Measurements from ENCODE around the gene STUM. TPM values are rescaled to one million over a fixed set of nuclear protein-coding genes. Genes with fewer than 3 reads are reported as not detected.

STUM gene
- total RNA-seq, 5 donors from 2014 or later (not counting 1 experiment from before 2014, with no cell fraction given), result 0.10 TPM; not detected in 4

DNA sequence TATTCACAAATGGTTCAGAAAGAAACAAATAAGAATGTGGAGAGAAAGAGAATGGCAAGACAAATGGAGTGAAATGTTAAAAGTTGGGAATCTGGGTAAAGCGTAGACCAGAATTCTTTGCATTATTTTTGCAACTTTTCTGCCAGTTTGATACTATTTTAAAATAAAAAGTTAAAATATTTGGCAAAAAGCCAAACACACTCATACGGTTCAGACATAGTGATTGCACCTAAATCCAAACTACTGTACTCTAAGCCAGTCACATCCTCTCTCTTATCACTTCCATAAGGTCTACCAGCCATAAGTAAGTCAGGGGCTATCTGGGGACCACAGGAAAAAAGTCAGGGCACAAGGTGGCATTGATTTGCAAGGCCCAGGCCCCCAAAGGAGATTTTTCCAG lies 14.4 kb downstream of the STUM start:
- H3K36me3 ChIP-seq (ENCODE audit: control insufficient read depth in 2 of 2, extremely low read depth in 1 of 2, insufficient read depth in 1 of 2, low read length in 1 of 2), result no peaks in the 10 kb centered on the region
- WGBS (ENCODE audit: insufficient coverage), result no CpG with 5 or more reads among the region's 2 CpGs
- no peak overlapping the region for H3K4me3 Mint-ChIP-seq
- H3K4me1 Mint-ChIP-seq, result no peaks in the 10 kb centered on the region
- H3K27me3 ChIP-seq (replicated peaks in 1 of 2; ENCODE audit: control insufficient read depth in 2 of 2, extremely low read depth in 1 of 2, insufficient read depth in 2 of 2, low read length in 1 of 2), result peaks cover 0 to 27% of the 10 kb centered on the region in 2 experiments
- ATAC-seq (replicated peaks in 1 of 4) (no peak), DNase-seq (no peak)
- ChIA-PET CTCF (no interaction called here), POLR2A (no interaction called here)
- H3K27ac ChIP-seq (ENCODE audit: low read length), result no peak overlapping the region
- H3K9me3 ChIP-seq, result no peaks in the 10 kb centered on the region
- H3K4me1 ChIP-seq (ENCODE audit: control insufficient read depth in 1 of 2, extremely low read depth in 1 of 2, insufficient read depth in 2 of 2, low read length in 2 of 2), result no peaks in the 10 kb centered on the region
- no peaks in the 10 kb centered on the region for H3K36me3 Mint-ChIP-seq
- H3K27me3 Mint-ChIP-seq, result peaks cover 3 to 14% of the 10 kb centered on the region in 2 donors
- H3K27ac Mint-ChIP-seq, result no peak overlapping the region
- no peak overlapping the region for H3K4me3 ChIP-seq (ENCODE audit: control insufficient read depth in 1 of 2, extremely low read depth in 1 of 2, low read length in 1 of 2)
- no peaks in the 10 kb centered on the region for H3K9me3 Mint-ChIP-seq

DNA sequence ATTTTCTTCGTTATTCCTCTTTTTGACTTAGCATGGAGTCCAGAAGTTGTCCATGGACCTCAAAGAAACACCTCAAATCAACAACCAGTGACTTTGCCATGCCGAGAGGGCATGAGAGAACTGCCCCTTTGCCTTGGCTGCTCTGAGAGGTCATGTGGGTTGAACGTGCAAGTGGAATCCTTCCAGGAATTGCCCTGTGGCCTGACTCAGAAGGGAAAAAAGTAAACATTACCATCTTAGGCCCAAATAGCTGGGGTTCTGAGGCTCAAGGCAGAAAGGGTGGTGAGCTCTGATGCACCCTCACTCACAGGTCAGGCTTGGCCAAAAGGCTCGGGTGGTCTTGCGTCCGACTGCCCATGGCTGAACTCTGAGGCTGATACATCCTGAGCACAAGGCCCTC lies 15.1 kb downstream of the STUM start:
- Histone ChIP-seq H3K27ac (ENCODE audit: low read length) (no peak overlapping the region), H3K9me3 (no peaks in the 10 kb centered on the region), H3K36me3 (ENCODE audit: control insufficient read depth in 2 of 2, extremely low read depth in 1 of 2, insufficient read depth in 1 of 2, low read length in 1 of 2) (no peaks in the 10 kb centered on the region), H3K4me3 (ENCODE audit: control insufficient read depth in 1 of 2, extremely low read depth in 1 of 2, low read length in 1 of 2) (no peak overlapping the region), H3K4me1 (ENCODE audit: control insufficient read depth in 1 of 2, extremely low read depth in 1 of 2, insufficient read depth in 2 of 2, low read length in 2 of 2) (no peaks in the 10 kb centered on the region), H3K27me3 (replicated peaks in 1 of 2; ENCODE audit: control insufficient read depth in 2 of 2, extremely low read depth in 1 of 2, insufficient read depth in 2 of 2, low read length in 1 of 2) (peaks cover 0 to 33% of the 10 kb centered on the region in 2 experiments)
- 87% methylated on average over 4 of the region's 6 CpGs for WGBS (ENCODE audit: insufficient coverage)
- Mint-ChIP-seq H3K4me3 (no peak overlapping the region), H3K36me3 (no peaks in the 10 kb centered on the region), H3K27me3 (peaks cover 3 to 14% of the 10 kb centered on the region in 2 donors), H3K9me3 (no peaks in the 10 kb centered on the region), H3K27ac (no peak overlapping the region), H3K4me1 (no peaks in the 10 kb centered on the region)
- DNase-seq (no peak), ATAC-seq (replicated peaks in 1 of 4) (no peak)
- POLR2A ChIA-PET, result no interaction called here
- CTCF ChIA-PET, result no interaction called here

DNA sequence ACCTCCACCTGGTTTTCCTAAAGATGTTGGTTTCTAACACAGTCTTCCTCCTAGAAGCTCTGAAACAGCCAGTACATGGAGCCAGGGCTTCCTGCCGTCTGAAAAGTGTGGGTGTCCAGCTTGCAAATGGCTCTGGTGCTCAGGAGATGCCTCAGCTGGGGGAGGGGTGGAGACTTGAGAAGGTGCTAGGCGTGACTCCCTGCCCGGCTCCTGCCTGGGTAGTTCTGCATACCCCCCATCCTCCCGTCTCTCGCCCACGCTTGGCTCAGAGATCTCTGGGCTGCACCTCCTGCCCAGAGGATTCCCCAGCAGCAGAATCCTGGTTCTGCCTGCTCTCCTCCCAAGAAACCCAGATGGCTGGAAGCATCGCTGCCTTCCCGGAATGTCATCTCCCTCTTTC lies 16.9 kb downstream of the STUM start:
- Histone ChIP-seq H3K36me3 (ENCODE audit: control insufficient read depth in 2 of 2, extremely low read depth in 1 of 2, insufficient read depth in 1 of 2, low read length in 1 of 2) (no peaks in the 10 kb centered on the region), H3K9me3 (no peaks in the 10 kb centered on the region), H3K27ac (ENCODE audit: low read length) (no peak overlapping the region), H3K4me3 (ENCODE audit: control insufficient read depth in 1 of 2, extremely low read depth in 1 of 2, low read length in 1 of 2) (no peak overlapping the region), H3K27me3 (replicated peaks in 1 of 2; ENCODE audit: control insufficient read depth in 2 of 2, extremely low read depth in 1 of 2, insufficient read depth in 2 of 2, low read length in 1 of 2) (peaks cover 0 to 28% of the 10 kb centered on the region in 2 experiments), H3K4me1 (ENCODE audit: control insufficient read depth in 1 of 2, extremely low read depth in 1 of 2, insufficient read depth in 2 of 2, low read length in 2 of 2) (no peaks in the 10 kb centered on the region)
- no peak overlapping the region for H3K4me3 Mint-ChIP-seq
- ChIA-PET POLR2A (no interaction called here), CTCF (no interaction called here)
- ATAC-seq (replicated peaks in 1 of 4), result no peak
- H3K27ac Mint-ChIP-seq, result no peak overlapping the region
- H3K9me3 Mint-ChIP-seq, result no peaks in the 10 kb centered on the region
- DNase-seq, result no peak
- no peaks in the 10 kb centered on the region for H3K4me1 Mint-ChIP-seq
- H3K36me3 Mint-ChIP-seq, result no peaks in the 10 kb centered on the region
- H3K27me3 Mint-ChIP-seq, result peaks cover 3 to 13% of the 10 kb centered on the region in 2 donors
- WGBS (ENCODE audit: insufficient coverage), result 92% methylated on average over 5 of the region's 8 CpGs

DNA sequence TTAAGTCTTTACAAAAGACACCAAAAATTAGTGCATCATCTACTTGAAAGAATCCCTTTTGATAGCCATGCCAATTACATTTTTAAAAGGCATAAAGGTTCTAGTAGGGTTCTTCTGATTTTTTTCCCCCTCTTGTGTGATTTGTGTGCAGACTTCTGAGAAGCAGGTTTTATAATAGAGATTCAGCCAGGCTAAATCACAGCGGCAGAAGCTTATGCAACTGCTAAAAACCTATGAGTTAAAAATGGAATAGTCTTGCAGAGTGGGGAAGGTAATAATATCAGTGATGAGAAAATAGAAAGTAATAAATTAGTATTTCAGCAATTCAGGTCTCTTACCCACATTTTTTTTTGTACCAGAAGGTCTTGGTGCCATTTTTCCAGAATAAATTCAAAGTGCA lies 17.7 kb downstream of the STUM start:
- no peak for DNase-seq
- WGBS (ENCODE audit: insufficient coverage), result no CpG with 5 or more reads among the region's 1 CpG
- ChIA-PET POLR2A (no interaction called here), CTCF (no interaction called here)
- no peak for ATAC-seq (replicated peaks in 1 of 4)
- Mint-ChIP-seq H3K4me3 (no peak overlapping the region), H3K36me3 (no peaks in the 10 kb centered on the region), H3K9me3 (no peaks in the 10 kb centered on the region), H3K4me1 (no peaks in the 10 kb centered on the region), H3K27me3 (peaks cover 3 to 13% of the 10 kb centered on the region in 2 donors), H3K27ac (no peak overlapping the region)
- Histone ChIP-seq H3K4me1 (ENCODE audit: control insufficient read depth in 1 of 2, extremely low read depth in 1 of 2, insufficient read depth in 2 of 2, low read length in 2 of 2) (no peaks in the 10 kb centered on the region), H3K4me3 (ENCODE audit: control insufficient read depth in 1 of 2, extremely low read depth in 1 of 2, low read length in 1 of 2) (no peak overlapping the region), H3K9me3 (no peaks in the 10 kb centered on the region), H3K27ac (ENCODE audit: low read length) (no peak overlapping the region), H3K27me3 (replicated peaks in 1 of 2; ENCODE audit: control insufficient read depth in 2 of 2, extremely low read depth in 1 of 2, insufficient read depth in 2 of 2, low read length in 1 of 2) (peaks cover 0 to 28% of the 10 kb centered on the region in 2 experiments), H3K36me3 (ENCODE audit: control insufficient read depth in 2 of 2, extremely low read depth in 1 of 2, insufficient read depth in 1 of 2, low read length in 1 of 2) (no peaks in the 10 kb centered on the region)

DNA sequence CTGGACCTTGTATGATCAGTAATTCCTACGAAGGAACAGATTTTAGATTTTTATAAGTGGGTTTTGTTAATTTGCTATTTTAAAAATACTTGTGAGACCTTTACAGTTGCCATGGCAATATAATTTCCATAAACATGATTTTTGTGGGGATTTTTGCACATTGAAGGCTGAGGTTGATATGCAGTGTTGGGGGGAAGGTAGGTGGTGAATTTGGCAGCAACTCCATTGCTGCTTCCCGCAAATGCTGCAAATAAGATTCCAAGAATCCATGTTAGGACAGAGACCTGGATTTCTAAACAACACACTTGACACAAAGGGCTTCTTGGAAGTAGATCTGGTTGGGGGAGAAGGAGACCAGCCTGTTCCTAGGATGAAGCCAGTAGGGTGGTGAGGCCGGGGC lies 18.2 kb downstream of the STUM start:
- CTCF ChIA-PET, result interaction anchor here in 1 of 2 donors (0.7 kb wide), 1 partner anchor 1115 kb away, joined by 3 read pairs; no protein-coding TSS in a partner anchor

DNA sequence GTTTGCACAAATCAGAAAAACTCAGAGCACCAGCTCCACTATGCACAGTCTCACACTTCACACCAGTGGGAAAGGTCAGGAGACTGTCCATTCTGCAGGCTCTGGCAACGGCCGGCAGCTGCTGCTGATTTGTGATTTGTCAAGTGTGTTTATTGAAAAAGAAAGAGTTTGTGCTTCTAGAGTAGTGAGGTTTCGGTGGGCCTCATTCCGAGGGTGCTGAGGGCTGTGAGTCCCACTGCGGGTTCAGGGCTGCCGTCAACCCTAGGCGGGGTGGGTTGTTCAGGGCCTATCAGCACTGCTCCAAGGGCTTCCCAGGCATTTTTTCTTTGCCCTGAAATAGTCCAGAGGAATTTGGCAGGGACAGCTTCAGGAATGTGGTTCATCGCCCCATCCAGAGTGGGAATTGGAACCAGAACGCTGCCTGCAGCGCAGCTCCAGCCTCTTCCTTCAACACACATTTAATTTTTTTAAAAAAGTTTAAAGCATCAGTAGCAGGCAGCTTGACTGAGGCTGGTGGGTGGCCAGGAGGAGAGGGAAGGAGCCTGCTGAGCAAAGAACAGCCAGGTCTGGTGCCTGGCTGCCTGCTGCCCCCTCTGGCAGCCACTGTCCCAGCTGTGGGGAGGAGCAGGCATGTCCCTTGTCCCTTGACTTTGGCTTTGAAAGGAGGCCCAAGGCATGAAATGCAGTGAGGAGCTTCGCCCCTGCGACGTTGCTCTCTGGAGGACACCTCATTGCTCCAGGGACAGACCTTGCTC lies 19.7 kb downstream of the STUM start:
- 83% methylated on average over 11 of the region's 13 CpGs for WGBS (ENCODE audit: insufficient coverage)
- H3K4me3 Mint-ChIP-seq, result no peak overlapping the region
- Histone ChIP-seq H3K9me3 (no peaks in the 10 kb centered on the region), H3K36me3 (ENCODE audit: control insufficient read depth in 2 of 2, extremely low read depth in 1 of 2, insufficient read depth in 1 of 2, low read length in 1 of 2) (no peaks in the 10 kb centered on the region), H3K27ac (ENCODE audit: low read length) (no peak overlapping the region), H3K4me3 (ENCODE audit: control insufficient read depth in 1 of 2, extremely low read depth in 1 of 2, low read length in 1 of 2) (no peak overlapping the region), H3K27me3 (replicated peaks in 1 of 2; ENCODE audit: control insufficient read depth in 2 of 2, extremely low read depth in 1 of 2, insufficient read depth in 2 of 2, low read length in 1 of 2) (peaks cover 0 to 34% of the 10 kb centered on the region in 2 experiments), H3K4me1 (ENCODE audit: control insufficient read depth in 1 of 2, extremely low read depth in 1 of 2, insufficient read depth in 2 of 2, low read length in 2 of 2) (no peaks in the 10 kb centered on the region)
- DNase-seq, result no peak
- CTCF ChIA-PET, result interaction anchor here in 1 of 2 donors (1.2 kb wide), 1 partner anchor 10 kb away, joined by 4 read pairs; no protein-coding TSS in a partner anchor
- ATAC-seq (replicated peaks in 1 of 4), result no peak
- H3K36me3 Mint-ChIP-seq, result no peaks in the 10 kb centered on the region
- H3K27ac Mint-ChIP-seq, result no peak overlapping the region
- POLR2A ChIA-PET, result interaction anchor here in 1 of 2 donors (0.6 kb wide), 1 partner anchor 155 kb away, joined by 4 read pairs; no protein-coding TSS in a partner anchor
- no peaks in the 10 kb centered on the region for H3K9me3 Mint-ChIP-seq
- peaks cover 3 to 13% of the 10 kb centered on the region in 2 donors for H3K27me3 Mint-ChIP-seq
- no peaks in the 10 kb centered on the region for H3K4me1 Mint-ChIP-seq

More for the DNA sequence above, 18.2 kb downstream of the STUM start:
- H3K4me3 ChIP-seq (ENCODE audit: control insufficient read depth in 1 of 2, extremely low read depth in 1 of 2, low read length in 1 of 2), result no peak overlapping the region
- Mint-ChIP-seq H3K36me3 (no peaks in the 10 kb centered on the region), H3K27ac (no peak overlapping the region), H3K27me3 (peaks cover 3 to 13% of the 10 kb centered on the region in 2 donors), H3K9me3 (no peaks in the 10 kb centered on the region), H3K4me1 (no peaks in the 10 kb centered on the region), H3K4me3 (no peak overlapping the region)
- WGBS (ENCODE audit: insufficient coverage), result 67% methylated on average over 1 of the region's 3 CpGs
- POLR2A ChIA-PET, result no interaction called here
- no peaks in the 10 kb centered on the region for H3K36me3 ChIP-seq (ENCODE audit: control insufficient read depth in 2 of 2, extremely low read depth in 1 of 2, insufficient read depth in 1 of 2, low read length in 1 of 2)
- peaks cover 0 to 28% of the 10 kb centered on the region in 2 experiments for H3K27me3 ChIP-seq (replicated peaks in 1 of 2; ENCODE audit: control insufficient read depth in 2 of 2, extremely low read depth in 1 of 2, insufficient read depth in 2 of 2, low read length in 1 of 2)
- H3K27ac ChIP-seq (ENCODE audit: low read length), result no peak overlapping the region
- no peaks in the 10 kb centered on the region for H3K9me3 ChIP-seq
- DNase-seq (no peak), ATAC-seq (replicated peaks in 1 of 4) (no peak)
- no peaks in the 10 kb centered on the region for H3K4me1 ChIP-seq (ENCODE audit: control insufficient read depth in 1 of 2, extremely low read depth in 1 of 2, insufficient read depth in 2 of 2, low read length in 2 of 2)
